Measurements from ENCODE around the gene PJA1.

DNA sequence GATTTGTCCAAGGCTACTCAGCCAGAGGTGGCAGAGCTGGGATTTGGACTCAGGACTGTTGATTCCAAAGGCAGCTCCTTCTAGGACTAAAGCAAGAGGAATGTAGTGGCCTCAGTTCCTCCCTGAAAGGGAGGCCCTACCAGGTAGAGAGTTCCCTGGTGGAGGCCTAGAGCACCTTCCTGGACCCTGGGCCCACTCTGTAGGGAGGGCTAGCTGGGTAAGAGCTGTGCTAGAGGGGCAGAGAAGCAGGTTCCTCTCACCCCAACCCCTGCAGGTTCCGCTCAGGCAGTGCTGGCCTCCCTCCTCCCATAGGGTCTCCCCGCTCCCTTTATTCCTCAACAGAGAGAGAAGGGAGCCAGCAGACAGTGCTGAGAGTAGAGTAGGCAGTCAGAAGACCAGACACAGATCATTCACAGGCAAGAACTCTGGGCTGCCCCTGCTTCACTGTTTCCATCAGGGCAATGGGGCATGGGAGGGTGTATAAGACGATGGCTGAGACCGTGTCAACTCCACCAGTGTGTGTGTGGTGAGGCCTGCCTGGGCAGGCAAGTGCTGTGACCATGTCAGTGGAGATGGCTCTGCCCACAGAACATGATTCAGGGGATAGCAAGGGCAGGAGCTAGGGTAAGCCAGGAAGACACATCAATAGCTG lies 12.4 kb upstream of the PJA1 start:
- no peak for TF ChIP-seq EZH2 (IDR thresholded peaks at IDR 0.05; ENCODE audit: borderline replicate concordance, low read length)
- TF ChIP-seq, protein P1, sequence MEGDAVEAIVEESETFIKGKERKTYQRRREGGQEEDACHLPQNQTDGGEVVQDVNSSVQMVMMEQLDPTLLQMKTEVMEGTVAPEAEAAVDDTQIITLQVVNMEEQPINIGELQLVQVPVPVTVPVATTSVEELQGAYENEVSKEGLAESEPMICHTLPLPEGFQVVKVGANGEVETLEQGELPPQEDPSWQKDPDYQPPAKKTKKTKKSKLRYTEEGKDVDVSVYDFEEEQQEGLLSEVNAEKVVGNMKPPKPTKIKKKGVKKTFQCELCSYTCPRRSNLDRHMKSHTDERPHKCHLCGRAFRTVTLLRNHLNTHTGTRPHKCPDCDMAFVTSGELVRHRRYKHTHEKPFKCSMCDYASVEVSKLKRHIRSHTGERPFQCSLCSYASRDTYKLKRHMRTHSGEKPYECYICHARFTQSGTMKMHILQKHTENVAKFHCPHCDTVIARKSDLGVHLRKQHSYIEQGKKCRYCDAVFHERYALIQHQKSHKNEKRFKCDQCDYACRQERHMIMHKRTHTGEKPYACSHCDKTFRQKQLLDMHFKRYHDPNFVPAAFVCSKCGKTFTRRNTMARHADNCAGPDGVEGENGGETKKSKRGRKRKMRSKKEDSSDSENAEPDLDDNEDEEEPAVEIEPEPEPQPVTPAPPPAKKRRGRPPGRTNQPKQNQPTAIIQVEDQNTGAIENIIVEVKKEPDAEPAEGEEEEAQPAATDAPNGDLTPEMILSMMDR (conservative IDR thresholded peaks at IDR 0.05 in 1 of 2, IDR thresholded peaks at IDR 0.05 in 1 of 2; ENCODE audit: extremely low read depth in 1 of 2, insufficient read depth in 1 of 2, low read depth in 1 of 2, low read length in 2 of 2), result no peak

Measured in mammary epithelial cell (primary cell).